HG03060 (cell line): ENCODE measurements around the gene STXBP4.

Experiments used
- ATAC-seq: cut with Tn5 transposase; IDR thresholded peaks from one replicate; pipeline ENCODE4 v1.9.1; 2021; ENCODE audit warnings: low read depth, moderate number of reproducible peaks; ENCODE audit not compliant: unreplicated experiment

The STXBP4 gene, protein sequence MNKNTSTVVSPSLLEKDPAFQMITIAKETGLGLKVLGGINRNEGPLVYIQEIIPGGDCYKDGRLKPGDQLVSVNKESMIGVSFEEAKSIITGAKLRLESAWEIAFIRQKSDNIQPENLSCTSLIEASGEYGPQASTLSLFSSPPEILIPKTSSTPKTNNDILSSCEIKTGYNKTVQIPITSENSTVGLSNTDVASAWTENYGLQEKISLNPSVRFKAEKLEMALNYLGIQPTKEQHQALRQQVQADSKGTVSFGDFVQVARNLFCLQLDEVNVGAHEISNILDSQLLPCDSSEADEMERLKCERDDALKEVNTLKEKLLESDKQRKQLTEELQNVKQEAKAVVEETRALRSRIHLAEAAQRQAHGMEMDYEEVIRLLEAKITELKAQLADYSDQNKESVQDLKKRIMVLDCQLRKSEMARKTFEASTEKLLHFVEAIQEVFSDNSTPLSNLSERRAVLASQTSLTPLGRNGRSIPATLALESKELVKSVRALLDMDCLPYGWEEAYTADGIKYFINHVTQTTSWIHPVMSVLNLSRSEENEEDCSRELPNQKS

DNA sequence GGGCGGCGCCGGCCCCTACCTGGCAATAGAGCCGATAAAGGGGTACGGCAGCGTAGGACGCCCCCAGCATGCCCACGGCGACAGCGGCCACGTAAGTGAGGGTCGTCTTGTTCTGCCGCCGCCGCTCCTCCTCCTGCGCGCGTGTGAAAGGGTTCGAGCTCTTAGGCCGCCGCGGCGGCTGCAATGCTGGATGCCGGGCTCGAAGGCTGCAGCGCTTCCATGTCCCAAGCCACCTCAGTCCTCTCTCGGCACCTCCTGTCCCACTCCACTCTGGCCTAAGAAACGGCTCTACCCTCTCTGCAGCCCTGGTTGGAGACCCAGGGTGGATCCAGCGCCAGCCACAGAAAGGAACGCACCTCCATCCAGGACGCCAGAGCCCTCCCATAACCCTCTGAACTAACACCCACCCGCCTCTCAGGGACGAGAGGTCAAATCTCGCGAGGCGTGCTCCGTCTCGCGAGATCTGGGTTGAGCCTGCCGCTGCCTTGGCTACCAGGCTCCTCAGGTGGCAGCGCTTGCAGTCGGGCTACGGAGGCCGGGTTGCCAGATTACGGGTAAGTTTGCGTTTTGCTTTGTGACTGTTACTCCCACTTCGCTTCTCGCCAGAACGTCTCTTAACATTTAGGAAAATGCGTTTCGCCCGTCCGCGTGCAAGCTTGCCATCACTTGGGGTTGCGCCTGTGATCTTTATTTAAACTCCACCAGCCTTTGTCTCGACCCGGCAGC lies at the start of gene STXBP4, which contains the start of gene COX11:
Gene STXBP4 (plus strand): TSS at position 504 of the 726 bp plus-strand sequence. CDS start 17,455 bp downstream, outside the sequence.
Gene COX11 (minus strand): TSS at position 393 of the 726 bp plus-strand sequence. CDS start 8 bp downstream, at position 385.
- ATAC-seq = peak; percentile 85

DNA sequence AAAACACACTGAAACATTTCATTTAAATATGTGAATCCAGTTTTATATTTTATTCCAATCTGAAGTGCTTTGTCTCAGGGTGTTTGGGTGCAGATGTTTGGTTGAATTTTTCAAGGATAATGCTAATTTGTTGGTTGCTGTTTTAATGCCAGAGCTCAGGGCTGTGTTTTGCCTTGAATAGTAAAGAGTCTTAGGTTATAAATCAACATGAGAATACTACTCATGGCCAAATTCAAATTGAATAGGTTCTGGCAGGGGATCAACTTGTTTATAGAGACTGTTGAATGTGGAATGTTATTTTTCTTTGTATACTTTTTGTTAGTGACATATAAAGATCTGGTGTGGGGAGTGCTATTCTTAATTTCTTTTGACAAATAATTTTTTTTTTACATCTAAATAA lies 49.1 kb upstream of the STXBP4 start:
- ATAC-seq = no peak

DNA sequence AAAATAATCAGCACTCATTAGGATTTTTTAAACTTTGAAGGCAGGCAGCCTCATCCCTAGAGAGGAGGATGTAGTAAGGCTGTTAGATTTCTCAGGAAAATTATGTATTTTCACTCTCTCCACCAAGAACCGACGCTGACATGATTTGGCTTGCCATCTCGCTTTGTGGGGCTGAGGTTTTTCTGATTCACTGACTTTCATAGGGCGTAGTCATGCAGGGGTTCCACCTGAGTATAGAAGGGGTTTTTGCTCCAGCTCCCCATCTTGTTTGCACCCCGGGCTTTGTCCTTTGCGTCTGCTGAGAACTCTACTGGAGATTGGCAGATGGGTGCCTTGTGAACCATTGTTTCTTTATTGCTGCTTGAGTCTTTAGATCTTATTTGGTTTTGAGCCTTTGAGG lies 47.7 kb upstream of the STXBP4 start:
- no peak for ATAC-seq

DNA sequence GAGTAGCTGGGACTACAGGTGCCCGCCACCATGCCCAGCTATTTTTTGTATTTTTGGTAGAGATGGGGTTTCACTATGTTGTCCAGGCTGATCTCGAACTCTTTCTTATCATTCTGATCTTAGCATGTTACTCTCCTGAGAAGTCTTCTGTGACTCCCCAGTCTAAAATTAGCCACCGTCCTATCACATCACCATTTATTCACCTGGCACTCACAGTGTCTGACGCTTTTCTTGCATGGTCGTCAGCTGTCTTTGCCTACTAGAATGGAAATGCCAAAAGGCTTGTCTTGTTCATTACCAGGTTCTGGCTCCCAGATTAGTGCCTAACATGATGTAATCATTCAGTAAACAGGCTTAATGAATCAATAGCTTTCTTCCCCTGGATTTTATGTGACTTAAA lies 44.2 kb upstream of the STXBP4 start:
- ATAC-seq = no peak

DNA sequence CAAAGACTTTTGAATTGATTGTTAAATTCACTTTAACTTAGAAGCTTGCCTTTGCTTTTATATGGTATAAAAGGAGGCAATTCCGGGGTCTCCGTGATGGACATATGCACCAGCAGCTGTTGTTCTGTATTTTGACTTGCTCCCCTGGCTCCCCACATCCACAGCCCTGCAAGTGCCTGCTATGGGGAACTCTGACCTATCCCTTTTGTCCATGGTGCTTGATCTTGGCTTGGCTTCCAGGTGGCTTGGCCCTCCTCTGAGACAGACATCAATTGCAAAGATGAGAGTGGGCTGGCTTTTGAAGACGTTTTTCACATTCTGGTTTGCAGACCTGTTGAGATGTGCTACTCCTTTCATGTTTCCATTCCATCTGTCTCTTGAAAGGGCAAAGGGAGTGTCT lies 41.0 kb upstream of the STXBP4 start:
- ATAC-seq = no peak

DNA sequence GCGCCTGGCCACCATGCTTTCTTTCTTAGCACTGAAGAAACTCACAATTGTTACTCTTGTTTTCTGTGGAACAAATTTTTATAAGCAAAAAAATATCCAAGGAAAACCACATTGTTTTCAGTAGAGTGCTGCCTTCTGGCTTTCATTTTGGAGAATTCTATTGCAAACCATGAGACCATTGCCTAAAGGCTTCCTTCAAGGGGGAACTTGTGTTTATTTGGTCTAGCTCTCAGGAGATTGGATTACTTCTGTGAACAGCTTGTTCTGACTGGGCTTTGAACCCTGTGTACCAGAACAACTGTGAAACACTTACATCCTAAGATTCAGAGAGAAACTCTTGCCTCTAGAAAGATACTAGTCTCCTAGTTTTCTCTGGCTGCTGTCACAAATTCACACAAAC lies 35.9 kb upstream of the STXBP4 start:
- no peak for ATAC-seq

DNA sequence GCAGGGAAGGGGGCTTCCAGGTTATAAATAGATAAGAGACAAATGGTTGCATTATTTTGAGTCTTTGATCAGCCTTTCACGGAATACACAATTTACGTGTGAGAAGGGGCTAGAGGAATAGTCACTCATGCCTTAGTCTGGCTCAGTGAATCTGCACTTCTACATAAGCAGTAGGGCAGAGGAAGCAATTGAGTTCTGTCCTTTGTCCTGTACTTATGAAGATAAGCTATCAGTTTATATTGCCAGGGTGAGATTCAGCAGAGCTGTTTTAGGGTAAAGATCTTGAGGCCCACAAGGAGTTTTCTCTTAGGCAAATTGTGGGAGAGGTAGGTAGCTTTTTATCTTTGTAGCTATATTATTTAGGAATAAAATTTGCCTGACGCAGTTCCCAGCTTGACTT lies 34.6 kb upstream of the STXBP4 start:
- no peak for ATAC-seq

DNA sequence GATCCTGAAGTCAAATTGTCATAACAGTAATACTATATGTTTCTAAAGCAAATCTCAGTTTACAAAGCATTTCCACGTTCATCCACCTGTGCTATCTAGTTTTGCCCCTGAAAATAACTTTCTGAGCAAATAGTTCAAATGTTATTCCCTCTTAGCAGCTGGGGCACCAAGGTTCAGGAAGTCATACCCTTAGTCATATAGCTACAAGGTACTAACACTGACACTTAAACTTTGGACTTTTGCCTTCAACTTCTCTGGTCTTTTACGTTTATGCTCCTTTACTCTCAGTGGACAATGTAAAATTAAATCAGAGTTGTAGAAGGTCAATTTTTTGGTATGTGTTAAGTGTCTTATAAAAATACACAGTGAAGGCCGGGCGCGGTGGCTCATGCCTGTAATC lies 33.1 kb upstream of the STXBP4 start:
- ATAC-seq = no peak

DNA sequence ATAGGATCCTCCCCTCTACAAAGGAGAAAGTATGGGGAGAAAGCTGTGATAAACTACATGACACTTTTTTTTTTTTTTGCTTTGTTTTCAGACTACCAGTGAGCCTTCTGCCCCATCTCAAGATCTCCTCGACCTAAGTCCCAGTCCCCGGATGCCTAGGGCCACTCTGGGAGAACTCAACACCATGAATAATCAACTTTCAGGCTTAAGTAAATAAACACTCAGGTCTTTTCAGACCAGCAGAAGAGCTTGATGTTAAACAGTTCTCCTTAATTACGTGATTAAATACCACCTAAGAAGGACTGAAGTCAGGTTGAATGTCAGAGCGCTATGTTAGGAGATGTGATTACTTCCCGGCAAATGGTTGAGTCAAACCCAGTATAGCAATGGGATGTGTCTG lies 31.5 kb upstream of the STXBP4 start:
- ATAC-seq = no peak

DNA sequence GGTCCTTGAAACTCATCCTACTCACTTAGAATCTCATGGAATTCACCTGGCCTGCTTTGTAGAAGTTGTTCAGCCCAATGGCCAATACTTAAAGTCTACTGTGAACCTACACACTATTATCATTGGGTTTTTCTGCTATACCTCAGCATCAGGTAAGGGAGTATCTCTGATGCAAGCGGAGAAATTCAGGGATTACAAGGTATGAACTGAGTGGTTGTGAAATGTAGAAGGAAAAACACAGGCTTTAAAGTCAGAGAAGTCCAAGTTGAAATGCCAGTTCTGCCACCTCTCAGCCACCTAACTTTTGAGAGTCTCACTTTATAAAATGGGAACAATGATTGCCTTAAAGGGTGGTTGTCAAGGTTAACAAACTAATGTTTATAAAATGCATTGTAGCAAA lies 31.1 kb upstream of the STXBP4 start:
- ATAC-seq = no peak

DNA sequence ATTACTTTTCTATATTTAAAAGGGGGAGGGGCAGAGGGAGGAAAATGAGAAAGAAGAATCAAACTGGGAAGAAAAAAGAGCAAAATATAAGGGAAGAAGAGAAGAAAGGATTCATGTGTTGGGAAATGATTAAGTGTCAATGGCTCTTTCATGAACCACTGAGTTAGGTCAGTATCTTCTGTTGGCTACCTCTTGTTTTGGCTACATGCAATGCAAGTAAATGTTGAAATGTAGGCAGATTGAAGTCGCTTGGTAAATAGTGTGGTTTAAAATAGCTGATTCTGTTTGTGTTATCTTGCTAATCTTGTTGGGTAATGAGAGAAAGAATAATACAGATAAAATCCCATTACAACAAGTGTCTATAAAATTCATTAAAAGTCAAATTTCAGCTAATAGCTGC lies 27.3 kb upstream of the STXBP4 start:
- ATAC-seq = no peak

DNA sequence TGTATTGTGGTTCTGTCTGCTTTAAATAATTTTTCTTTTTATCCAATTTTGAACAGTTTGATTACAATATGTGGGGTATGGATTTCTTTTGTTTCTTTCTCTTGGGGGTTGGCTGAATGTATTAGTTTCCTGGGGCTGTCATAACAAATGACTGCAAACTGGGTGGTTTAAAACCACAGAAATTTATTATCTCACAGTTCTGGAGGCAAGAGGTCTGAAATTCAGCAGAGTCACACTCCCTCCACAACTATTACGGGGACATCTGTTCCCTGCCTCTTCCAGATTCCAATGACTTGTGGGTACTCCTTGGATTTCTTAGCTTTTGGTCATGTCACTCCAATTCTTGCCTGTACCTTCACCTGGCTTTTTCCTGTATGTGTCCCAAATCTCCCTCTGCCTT lies 23.8 kb upstream of the STXBP4 start:
- ATAC-seq = no peak

DNA sequence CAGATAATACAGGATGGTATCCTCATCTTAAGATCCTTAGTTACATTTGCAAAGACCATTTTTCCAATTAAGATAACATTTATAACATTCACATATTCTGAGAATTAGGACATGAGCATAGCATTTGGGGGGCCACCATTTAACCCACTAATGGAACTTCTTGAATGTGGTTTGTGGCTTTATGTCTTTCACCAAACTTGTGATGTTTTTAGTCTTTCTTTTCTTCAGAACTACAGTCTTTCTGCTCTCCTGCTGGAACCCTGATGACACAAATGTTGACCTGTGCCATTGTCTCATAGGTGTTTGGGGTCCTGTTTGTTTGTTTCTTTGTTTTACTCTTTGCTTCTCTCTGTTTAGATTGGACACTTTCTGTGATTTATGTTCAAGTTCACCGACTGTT lies 23.3 kb upstream of the STXBP4 start:
- ATAC-seq = no peak

DNA sequence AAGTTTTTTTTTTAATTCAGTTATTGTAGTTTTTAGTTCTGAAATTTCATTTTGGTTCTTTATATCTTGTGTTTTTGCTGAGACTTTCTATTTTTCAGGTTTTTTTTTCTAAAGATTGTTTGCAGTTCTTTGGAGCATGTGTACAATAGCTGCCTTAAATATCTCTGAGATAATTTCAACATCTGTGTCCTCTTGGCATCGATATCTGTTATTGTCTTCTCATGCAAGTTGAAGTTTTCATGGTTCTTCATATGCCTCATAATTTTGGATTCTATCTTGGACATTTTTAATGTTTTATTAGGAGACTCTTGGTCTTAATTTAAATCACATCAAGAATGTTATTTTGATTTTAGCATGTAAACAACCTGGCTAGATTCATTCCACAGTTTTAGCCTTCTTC lies 22.9 kb upstream of the STXBP4 start:
- ATAC-seq = no peak

DNA sequence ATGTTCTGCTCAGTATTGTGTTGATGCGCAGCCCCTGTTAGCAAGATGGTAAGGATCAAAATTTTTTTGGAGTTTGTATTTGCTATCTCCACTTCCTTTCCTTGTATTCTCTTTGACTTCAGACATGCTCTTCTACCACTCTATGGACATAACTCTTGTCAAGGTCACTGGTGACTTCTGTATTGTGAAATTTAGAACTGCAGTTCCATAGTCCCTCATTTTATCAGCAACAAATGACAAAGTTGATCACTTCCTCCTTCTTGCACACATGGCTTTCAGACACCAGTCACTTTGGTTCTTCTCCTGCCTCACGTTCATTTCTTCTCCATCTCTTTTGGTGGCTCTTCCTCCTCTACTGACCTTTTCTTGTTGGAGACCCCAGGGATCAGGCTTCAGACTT lies 21.2 kb upstream of the STXBP4 start:
- no peak for ATAC-seq

DNA sequence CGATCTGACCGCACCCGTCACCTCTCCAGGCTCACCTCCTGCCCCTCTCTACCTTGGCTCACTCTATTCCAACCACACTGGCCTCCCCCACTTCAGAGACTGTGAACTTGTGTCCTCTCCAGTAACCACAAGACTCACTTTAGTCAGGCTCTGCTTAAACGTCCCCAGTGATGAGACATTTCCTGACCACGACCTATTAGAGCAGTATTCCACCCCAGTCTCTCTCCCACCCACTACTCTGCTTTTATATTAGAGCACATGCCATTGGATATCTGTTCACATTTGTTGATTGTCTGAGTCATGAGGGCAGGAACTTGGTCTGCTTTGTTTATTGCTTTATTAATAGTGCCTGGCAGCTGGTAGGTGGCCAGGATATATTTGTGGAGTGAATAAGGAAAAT lies 20.2 kb upstream of the STXBP4 start:
- ATAC-seq = no peak

DNA sequence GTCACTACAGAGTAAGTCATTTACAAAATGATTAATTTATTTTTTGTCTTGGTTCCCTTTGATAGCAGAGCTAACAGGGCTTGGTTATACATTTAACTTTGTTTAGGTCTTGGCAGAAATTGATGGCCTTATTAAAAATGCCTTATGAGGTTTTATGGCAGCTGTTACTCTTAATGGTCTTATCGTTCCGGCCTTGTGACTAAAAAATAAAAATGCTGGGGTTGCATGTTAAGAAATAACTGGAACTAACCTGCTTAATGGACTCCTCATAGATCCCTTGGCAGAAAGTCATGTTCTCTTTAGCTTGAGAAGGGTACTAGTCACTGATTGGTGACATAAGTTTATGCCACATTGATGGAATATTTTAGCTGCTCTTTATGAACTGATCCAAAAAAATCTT lies 18.4 kb upstream of the STXBP4 start:
- no peak for ATAC-seq

DNA sequence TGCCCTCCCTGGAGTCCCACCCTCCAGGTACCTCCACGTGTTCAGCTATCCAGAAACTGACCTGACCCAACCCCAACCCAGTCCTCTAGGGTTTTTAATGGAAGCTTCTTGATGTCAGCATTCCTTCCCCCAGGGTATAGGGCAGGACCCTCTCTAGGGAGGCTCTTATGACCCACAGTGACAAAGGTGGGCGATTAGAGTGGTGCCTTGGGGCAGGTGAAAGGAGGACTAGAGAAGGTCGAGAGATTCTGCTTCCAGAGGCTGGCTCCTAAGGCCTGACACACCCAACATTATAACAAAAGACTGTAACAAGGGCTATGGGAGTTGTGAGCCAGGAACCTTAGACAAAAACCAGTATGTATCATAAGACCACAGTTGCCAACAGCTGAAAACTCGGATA lies 17.3 kb upstream of the STXBP4 start:
- no peak for ATAC-seq

DNA sequence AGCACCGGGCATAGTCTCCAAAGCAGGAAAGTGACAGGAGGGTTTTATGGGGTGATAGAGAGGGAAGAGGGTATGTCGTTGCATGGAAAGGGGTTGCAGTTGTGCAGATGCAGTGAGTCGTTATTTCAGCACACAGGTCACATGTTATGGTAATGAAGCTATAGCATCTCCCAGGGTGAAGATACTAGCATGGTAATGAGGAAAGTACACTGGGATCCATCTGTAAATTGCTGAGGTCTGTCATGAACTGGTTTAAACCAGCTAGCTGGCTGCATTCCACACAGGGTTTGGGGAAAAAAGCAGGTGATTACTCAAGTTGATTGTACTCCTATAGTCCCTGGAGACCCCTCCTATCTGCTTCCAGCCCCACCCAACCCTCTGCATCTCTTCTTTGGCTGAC lies 11.8 kb upstream of the STXBP4 start:
- no peak for ATAC-seq

DNA sequence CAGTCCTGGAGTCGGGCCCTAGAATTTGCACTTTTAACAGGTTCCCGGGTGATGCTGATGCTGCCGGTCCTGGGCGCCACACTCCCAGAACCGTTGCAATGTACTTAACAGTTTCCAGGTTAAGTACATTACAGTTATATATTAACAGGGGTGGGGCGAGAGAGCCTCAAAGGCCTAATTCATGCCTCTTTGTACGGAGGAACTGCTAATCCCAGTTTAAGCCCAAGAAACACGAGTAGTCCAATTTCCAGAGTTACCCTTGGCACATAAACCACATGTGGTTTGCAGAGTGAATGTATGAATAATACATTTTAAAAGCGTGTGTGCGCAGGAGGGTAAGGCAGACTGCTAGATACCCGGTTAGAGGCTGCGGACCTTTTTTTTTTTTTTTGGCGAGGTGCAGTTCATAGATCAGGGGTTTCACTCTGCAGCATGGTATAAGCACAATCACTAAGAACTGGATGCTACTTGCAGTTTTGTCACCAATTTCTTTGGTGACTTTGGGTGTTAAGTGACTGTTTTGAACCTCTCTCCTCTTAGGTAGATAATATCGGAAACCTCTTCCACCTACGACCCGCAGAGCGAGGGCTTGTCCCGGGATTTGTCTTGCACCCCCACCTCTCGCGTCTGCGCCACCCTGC lies 824 bp upstream of the STXBP4 start:
- ATAC-seq = peak; percentile 13

DNA sequence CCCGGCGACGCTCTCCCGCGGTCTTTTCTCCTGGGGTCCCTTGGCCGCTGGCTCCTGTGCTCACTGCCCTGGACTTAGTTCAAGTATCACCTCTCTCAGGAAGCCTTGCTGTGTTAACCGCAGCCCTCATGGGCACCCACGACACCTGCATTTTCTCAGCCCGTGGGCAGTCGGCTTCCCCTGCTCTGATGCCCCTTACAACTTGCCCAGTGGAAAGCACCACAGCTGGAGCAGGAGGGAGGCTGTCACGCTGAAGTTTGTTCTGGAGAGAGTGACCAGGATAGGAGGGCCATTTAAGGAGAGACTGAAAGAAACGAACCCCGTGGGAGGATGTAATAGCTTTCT lies 395 bp downstream of the STXBP4 start:
- no peak for ATAC-seq
